OCI-LY1 (cell line): ENCODE measurements around the gene GPRIN1.

ENCODE experiments used
- H2AFZ ChIP-seq: fragments of 200-600 bp; sonication (generic), shearing (Covaris generic); 2 replicates; pipeline ENCODE4 v1.6.0; 2014; ENCODE audit warnings: antibody characterized with exemption, mild to moderate bottlenecking, low read length
- H3F3A ChIP-seq: fragments of 200-600 bp; sonication (generic), shearing (Covaris generic); 2 replicates; pipeline ENCODE4 v1.6.0; 2014; ENCODE audit warnings: mild to moderate bottlenecking, antibody characterized with exemption, low read length, moderate library complexity; ENCODE audit not compliant: insufficient read depth
- H3K27ac ChIP-seq: fragments of 200-600 bp; sonication (generic); 2 replicates; pipeline ENCODE4 v1.5.1; 2014; ENCODE audit warnings: low read length, mixed run types, mild to moderate bottlenecking, low read depth; ENCODE audit not compliant: poor library complexity, severe bottlenecking
- H3K27me3 ChIP-seq: fragments of 200-600 bp; sonication (generic); 2 replicates; pipeline ENCODE4 v1.6.0; 2014; ENCODE audit warnings: antibody characterized with exemption, mild to moderate bottlenecking, low read length, moderate library complexity; ENCODE audit not compliant: insufficient read depth
- H3K36me3 ChIP-seq: fragments of 200-600 bp; sonication (generic); 2 replicates; pipeline ENCODE4 v1.6.1; 2014; ENCODE audit warnings: mild to moderate bottlenecking, antibody characterized with exemption, low read length, moderate library complexity, mixed read lengths; ENCODE audit not compliant: insufficient read depth
- H3K4me1 ChIP-seq: fragments of 200-600 bp; sonication (generic); 2 replicates; pipeline ENCODE4 v1.5.1; 2014; ENCODE audit warnings: mild to moderate bottlenecking, low read length, moderate library complexity; ENCODE audit not compliant: insufficient read depth, severe bottlenecking
- H3K4me2 ChIP-seq: fragments of 200-600 bp; sonication (generic), shearing (Covaris generic); 2 replicates; pipeline ENCODE4 v1.6.1; 2014; ENCODE audit warnings: low read length
- H3K4me3 ChIP-seq: fragments of 200-600 bp; sonication (generic); 2 replicates; pipeline ENCODE4 v1.5.1; 2014; ENCODE audit warnings: low read length, low read depth, mild to moderate bottlenecking, mixed read lengths; ENCODE audit not compliant: poor library complexity, severe bottlenecking
- H3K79me2 ChIP-seq: fragments of 200-600 bp; shearing (Covaris generic); 2 replicates; pipeline ENCODE4 v1.6.1; 2016; ENCODE audit warnings: mixed run types, low read length, mixed read lengths; ENCODE audit not compliant: insufficient read depth
- H3K9ac ChIP-seq: fragments of 200-600 bp; sonication (generic), shearing (Covaris generic); 2 replicates; pipeline ENCODE4 v1.6.1; 2014; ENCODE audit warnings: mild to moderate bottlenecking, low read length, mixed read lengths
- H3K9me2 ChIP-seq: fragments of 200-600 bp; sonication (generic), shearing (Covaris generic); 2 replicates; pipeline ENCODE4 v1.6.1; 2014; ENCODE audit warnings: low read depth, mild to moderate bottlenecking, low read length, mixed read lengths
- H3K9me3 ChIP-seq: fragments of 200-600 bp; shearing (Covaris generic); 2 replicates; pipeline ENCODE4 v1.6.1; 2014; ENCODE audit warnings: low read length, mixed read lengths
- H4K20me1 ChIP-seq: fragments of 200-600 bp; sonication (generic), shearing (Covaris generic); 2 replicates; pipeline ENCODE4 v1.6.0; 2016; ENCODE audit warnings: mild to moderate bottlenecking, low read length; ENCODE audit not compliant: insufficient read depth
- CTCF ChIP-seq: fragments of 200-600 bp; sonication (generic), shearing (Covaris generic); IDR thresholded peaks from 2 replicates; pipeline ENCODE4 v1.5.1; 2017; ENCODE audit warnings: mild to moderate bottlenecking, antibody characterized with exemption, low read length, moderate library complexity, mixed read lengths
- EZH2 ChIP-seq: fragments of 200-600 bp; sonication (generic), shearing (Covaris generic); IDR thresholded peaks from 2 replicates; pipeline ENCODE4 v1.8.0; 2017; ENCODE audit warnings: borderline replicate concordance, mixed run types, mild to moderate bottlenecking, antibody characterized with exemption, low read length, moderate library complexity, mixed read lengths

The GPRIN1 gene

DNA sequence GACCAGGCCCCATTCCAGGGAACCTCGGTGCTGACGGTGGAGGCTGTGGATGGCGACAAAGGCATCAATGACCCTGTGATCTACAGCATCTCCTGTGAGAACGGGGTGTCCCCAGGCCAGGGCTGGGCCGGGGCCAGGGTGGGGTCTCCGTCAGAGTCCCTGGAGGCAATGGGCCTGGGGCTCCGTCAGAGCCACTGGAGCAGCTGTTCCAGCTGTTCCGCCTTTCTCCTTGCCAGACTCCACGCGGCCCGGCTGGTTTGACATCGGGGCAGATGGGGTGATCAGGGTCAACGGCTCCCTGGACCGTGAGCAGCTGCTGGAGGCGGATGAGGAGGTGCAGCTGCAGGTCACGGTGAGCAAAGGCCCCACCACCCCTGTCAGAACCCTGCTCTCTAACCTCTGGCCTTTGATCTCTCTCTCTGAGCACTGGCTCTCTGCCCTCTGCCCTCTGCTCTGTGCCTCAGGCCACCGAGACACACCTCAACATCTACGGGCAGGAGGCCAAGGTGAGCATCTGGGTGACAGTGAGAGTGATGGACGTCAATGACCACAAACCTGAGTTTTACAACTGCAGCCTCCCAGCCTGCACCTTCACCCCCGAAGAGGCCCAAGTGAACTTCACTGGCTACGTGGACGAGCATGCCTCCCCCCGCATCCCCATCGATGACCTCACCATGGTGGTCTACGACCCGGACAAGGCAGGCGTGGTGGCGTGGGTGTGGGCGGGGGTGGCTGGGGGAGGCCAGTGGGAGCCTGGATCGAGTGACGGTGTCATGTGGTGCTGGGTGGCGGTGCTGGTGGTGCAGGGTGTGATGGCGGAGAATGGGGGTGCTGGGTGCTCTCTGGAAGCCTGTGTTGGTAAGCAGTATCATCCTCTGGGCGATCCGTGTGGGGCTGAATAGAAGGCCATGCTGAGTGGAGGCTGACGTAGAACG, 34.2 kb downstream of the GPRIN1 start:
- H3K9me2 ChIP-seq = no peaks in the 10 kb centered on the region
- no peak overlapping the region for H2AFZ ChIP-seq

DNA sequence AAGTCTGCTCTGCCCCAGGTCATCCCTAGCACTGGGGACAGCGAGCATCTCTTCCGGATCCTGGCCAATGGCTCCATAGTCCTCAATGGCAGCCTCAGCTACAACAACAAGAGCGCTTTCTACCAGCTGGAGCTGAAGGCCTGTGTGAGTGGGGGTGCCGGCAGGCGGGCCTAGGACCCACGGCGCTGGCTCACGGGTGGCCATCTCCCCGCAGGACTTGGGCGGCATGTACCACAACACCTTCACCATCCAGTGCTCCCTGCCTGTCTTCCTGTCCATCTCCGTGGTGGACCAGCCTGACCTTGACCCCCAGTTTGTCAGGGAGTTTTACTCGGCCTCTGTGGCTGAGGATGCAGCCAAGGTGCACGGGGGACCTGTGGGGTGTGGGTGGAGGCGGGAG, 34.9 kb downstream of the GPRIN1 start:
- no peak for TF ChIP-seq CTCF
- TF ChIP-seq EZH2 = no peak
- no peak overlapping the region for H3K27ac ChIP-seq
- H3K27me3 ChIP-seq = peaks cover 7% of the 10 kb centered on the region; the same call in 1 of the 2 replicates
- H3K4me2 ChIP-seq = no peak overlapping the region
- no peaks in the 10 kb centered on the region for H3F3A ChIP-seq
- no peak overlapping the region for H2AFZ ChIP-seq
- no peaks in the 10 kb centered on the region for H3K4me1 ChIP-seq
- H3K79me2 ChIP-seq = no peaks in the 10 kb centered on the region
- no peaks in the 10 kb centered on the region for H4K20me1 ChIP-seq
- no peak overlapping the region for H3K4me3 ChIP-seq
- H3K9me2 ChIP-seq = no peaks in the 10 kb centered on the region
- H3K36me3 ChIP-seq = no peaks in the 10 kb centered on the region
- H3K9me3 ChIP-seq = no peaks in the 10 kb centered on the region
- H3K9ac ChIP-seq = no peak overlapping the region

More for the DNA sequence above, 34.2 kb downstream of the GPRIN1 start:
- Histone ChIP-seq H3K4me3 (no peak overlapping the region), H3K79me2 (no peaks in the 10 kb centered on the region), H3K9ac (no peak overlapping the region), H3K27me3 (peaks cover 7% of the 10 kb centered on the region; the same call in 1 of the 2 replicates), H3K9me3 (no peaks in the 10 kb centered on the region), H4K20me1 (no peaks in the 10 kb centered on the region), H3K36me3 (no peaks in the 10 kb centered on the region), H3F3A (no peaks in the 10 kb centered on the region), H3K4me2 (no peak overlapping the region), H3K27ac (no peak overlapping the region), H3K4me1 (no peaks in the 10 kb centered on the region)
- TF ChIP-seq CTCF (no peak), EZH2 (no peak)

GRCh38 chr5:176574297-176574591, 35.7 kb downstream of the GPRIN1 start:
- TF ChIP-seq CTCF = no peak; the same call in 1 of the 2 replicates
- no peak for TF ChIP-seq EZH2
- no peaks in the 10 kb centered on the region for H3K36me3 ChIP-seq

More at GRCh38 chr5:176574297-176574591, 35.7 kb downstream of the GPRIN1 start:
- Histone ChIP-seq H3K27ac (no peak overlapping the region), H2AFZ (no peak overlapping the region), H3K4me3 (no peak overlapping the region), H3K27me3 (peaks cover 3% of the 10 kb centered on the region; the same call in 1 of the 2 replicates), H3K4me1 (no peaks in the 10 kb centered on the region), H3K9ac (no peak overlapping the region), H3K9me2 (no peaks in the 10 kb centered on the region), H3F3A (no peaks in the 10 kb centered on the region), H3K79me2 (no peaks in the 10 kb centered on the region), H3K4me2 (no peak overlapping the region), H4K20me1 (no peaks in the 10 kb centered on the region), H3K9me3 (no peaks in the 10 kb centered on the region)
